Measurements from ENCODE around the gene LARP4B.

Gene LARP4B

DNA sequence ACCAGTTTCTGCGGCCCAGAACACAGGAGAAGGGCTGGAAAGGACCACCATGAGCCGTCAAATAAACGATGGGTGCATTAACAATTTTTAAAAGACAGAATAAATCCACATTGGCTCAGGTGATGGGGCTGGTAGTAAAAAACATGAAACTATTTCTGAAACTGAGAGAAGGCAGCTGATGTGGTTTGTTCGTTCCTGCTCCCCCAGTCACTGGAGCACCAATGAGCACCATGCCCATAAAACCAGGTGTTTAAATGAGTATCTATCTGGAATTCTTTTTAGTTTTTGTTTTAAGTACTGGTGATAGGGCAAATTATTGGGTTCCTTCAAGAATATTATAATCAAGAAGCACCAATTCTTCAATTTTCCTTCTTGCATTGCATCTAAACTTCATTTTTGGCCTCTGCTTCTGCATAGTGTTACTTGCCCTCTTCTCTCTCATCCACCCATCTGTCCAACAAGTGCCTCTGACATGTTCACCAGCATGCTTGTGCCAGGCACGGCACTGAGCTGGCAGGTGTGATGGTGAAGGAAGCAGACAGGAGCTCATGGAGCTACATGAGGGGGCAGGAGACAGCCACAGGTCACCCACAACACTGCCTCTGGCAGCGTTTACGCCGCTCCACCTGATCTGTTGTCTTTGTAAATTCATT lies 65.5 kb downstream of the LARP4B start:
- no peak for DNase-seq

DNA sequence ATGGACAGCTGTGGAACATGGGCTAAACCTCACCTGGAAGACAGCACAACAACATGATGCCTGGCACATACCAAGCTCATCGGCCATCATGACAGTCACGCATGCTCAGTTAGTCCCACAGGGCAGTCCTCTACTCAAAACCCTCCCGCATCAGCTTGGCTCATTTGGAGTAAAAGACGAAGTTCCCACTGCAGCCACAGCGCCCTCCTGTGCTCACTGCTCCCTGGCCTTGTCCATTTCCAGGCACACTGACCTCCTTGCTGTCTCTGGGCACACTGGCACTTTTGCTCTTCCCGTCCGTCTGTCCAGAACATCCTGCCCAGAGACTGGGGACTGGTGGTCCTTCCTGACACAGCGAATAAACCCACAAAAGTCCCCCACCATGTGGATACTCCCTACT lies 66.2 kb downstream of the LARP4B start:
- no peak for DNase-seq

DNA sequence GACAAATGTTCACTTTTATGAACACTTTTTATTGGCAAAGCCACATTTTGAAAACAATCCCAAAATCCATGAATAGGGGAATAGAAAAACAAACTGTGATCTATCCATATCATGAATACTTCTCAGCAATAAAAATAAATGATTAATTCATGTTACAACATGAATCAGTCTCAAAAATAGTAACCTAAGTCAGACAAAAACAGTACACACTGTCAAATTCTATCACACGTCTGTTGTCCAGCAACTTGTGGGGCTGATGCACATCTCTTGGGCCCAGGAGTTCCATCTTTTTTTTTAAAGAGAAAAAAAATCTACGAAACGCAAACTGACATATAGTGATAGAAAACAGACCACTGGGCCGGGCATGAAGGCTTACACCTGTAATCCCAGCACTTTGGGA lies 71.0 kb downstream of the LARP4B start:
- no peak for DNase-seq

DNA sequence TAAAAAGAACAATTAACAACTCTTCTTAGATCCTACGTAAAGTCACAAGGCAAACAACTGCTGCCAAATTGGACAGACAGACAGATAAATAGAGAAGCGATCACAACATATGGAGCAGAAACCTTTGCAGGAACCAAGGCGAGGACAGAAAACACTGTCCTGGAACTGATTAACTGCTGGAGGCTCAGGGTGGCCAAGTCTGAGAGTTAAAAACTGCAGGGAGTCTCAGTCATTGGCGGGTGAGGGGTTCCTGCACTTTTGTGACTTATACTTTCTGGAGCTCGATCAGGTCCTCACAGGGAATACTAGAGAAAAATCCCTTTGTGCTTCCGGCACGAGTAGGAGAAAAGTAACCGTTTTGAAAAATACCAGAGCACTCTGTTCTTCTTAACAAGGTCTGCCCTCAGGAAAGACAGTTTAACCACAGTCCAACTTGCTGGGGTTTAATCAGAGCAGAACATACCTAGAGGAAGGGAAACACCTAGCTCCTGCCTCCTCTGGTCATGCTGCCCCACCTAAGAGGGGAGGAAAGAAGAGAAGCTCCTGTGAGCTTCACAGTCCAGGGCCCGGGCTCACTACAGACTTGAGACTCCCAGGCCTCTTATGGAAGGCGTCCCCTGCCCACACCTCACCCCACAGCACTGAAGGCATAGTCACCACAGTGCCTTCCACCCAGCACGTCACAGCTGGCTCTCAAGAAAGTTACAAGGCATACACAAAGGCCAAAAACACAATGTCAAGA lies 74.9 kb downstream of the LARP4B start:
- no peak for DNase-seq

- DNase-seq = no peak
Observed at GRCh38 chr10:855671-856070, 75.8 kb downstream of the LARP4B start.

DNA sequence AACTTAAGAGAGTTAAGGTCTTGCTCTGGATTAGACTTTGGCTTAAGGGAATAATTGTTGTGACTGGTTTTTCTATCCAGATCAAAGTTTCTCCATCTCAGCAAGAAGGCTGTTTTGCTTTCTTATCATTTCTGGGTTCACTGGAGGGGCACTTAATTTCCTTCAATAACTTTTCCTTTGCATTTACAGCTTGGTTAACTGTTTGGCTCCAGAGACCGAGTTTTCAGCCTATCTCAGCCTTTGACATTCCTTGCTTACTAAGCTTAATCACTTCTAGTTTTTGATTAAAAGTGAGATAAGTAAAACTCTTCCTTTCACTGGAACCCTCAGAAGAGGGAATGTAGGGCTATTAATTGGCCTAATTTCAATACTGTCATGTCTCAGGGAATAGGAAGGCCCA lies 76.4 kb downstream of the LARP4B start:
- no peak for DNase-seq

GRCh38 chr10:853017-853416 lies 78.5 kb downstream of the LARP4B start:
- DNase-seq = no peak

GRCh38 chr10:852386-852785 lies 79.1 kb downstream of the LARP4B start:
- no peak for DNase-seq

- DNase-seq = no peak
Observed at GRCh38 chr10:851901-852300, 79.6 kb downstream of the LARP4B start.

DNA sequence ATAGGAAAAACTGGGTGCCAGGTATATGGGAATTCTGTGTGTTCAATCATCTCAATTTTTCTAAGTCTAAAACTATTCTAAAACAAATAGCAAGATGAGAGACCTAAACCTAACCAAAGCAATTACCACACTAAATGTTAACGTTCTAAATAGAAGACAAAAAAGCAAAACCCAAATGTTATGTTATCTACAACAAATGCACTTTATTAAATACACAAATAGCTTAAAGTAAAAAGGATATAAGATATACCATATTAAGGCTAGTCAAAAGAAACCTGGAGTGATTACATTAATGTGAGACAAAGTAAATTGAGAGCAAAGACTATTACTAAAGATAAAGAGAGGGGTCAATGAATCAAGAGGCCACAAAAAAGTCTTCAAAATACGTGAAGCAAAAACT lies 81.4 kb downstream of the LARP4B start:
- no peak for DNase-seq

DNA sequence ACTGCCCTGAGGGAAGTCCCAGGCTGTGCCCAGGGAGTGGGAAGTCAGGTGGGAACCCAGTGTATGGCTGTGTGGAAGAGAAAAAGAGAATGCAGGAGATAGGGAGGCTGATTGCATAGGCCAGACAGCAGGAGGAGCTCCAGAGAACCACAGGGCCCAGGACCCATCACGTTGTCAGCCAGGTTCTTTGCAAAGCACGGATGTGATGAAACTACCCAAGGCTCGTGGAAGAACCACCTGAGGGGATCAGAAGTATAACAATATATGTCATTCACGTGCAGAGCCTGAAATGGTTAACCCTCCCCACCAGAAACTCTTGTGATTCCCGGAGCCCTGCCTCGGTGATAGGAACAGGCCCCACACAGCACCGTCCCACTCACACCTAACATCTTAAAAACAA lies 83.6 kb downstream of the LARP4B start:
- DNase-seq = no peak

- DNase-seq = no peak
Observed at GRCh38 chr10:846126-846685, 85.3 kb downstream of the LARP4B start.

GRCh38 chr10:845526-845925 lies 86.0 kb downstream of the LARP4B start:
- DNase-seq = no peak

DNA sequence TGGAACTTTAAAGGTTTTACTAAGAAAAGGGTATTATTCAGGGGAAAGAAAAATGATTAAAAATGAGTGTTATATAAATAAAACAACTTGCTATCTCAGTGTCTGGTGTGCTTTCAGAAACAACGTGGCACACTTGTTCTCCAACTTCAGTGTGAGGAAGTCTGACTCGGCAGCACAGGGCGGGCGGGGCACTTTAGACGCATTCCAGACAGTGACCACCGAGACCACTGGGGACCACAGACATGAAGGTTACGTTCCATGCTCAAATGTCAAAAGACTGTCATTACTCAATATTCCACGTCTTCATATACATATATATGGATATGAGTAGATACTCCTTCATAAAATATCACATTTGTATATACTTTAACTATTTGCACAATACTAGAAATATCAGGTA lies 87.0 kb downstream of the LARP4B start:
- DNase-seq = no peak

DNA sequence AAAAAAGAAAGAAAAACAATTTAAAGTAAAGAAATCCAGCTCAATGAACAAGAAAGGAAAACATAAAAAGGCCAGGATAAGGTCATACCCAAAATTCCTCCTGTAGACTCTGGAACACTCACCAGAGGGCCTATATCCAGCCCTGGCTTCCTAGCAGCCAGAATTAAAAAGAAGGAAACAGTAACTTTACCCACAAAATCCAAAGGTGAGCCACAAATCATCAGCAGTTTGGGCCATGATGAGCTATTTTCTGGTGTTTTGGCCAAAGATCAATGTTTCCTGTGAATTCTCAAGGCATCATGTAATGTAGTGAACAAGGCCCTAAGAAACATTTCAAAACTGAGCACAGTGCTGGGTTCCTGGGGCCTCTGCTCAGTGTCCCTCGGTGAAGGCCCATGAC lies 87.8 kb downstream of the LARP4B start:
- DNase-seq = no peak

- no peak for DNase-seq
Observed at GRCh38 chr10:842795-843194, 88.7 kb downstream of the LARP4B start.

DNA sequence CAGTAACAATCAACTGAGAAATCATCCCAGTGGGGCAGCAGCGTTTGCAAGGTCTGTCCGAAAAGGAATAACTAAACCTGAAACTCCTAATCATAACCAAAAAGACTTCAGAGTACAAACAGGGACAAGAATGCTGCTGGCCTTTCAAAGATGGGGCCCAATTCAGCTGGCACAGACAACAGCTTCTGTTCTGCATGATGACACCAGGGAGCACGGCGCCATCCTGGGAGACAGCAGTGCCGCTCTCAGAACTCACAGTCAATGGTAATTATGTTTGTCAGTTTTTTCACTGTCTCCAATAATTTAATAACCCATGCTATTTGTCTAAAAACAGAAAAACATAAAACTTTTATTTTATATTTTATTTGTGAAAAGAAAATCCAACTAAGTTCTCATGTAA lies 90.0 kb downstream of the LARP4B start:
- DNase-seq = no peak

GRCh38 chr10:839550-840205 lies 91.8 kb downstream of the LARP4B start:
- no peak for DNase-seq

- no peak for DNase-seq
Observed at GRCh38 chr10:836782-837181, 94.7 kb downstream of the LARP4B start.

- no peak for DNase-seq
Observed at GRCh38 chr10:834493-834892, 97.0 kb downstream of the LARP4B start.

DNA sequence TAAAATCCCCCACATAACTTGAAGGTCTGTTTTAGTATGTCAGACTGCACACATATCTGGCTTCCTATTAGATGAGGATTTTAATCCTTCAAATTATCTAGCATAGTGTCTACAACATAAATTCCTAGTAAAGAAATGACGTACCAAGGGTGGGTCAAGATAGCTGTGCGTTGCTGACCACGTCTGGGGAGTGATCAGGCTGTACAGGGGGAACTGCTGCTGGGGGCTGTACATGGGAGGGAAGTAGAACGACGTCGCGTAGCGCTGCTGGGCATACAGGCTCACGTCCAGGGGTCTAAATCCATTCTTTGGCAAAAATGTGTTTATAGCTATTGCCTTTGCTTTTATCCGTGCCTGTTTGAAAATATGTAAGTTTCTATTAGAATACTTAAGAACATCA lies 102.3 kb downstream of the LARP4B start:
- DNase-seq = no peak

- DNase-seq = no peak
Observed at GRCh38 chr10:828191-828590, 103.3 kb downstream of the LARP4B start.

DNA sequence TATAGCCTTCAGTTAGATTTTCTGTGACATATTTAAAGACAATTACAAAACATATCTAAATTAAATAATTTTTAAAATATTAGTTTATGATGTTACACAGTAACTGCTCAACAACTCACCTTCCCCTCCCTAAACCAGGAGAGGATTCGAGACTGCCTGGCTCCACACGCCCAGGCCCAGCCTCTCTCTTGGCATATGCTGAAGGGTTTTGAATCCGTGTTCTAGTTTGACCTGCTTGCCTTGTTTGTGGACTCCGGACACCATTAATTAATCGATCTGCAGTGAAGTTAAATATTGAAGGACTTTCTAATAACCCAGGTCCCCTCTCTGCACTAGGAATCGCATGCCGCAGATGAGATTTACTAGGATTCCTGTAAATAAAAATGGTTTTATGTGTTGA lies 106.6 kb downstream of the LARP4B start:
- no peak for DNase-seq

- no peak for DNase-seq
Observed at GRCh38 chr10:824497-824896, 107.0 kb downstream of the LARP4B start.

Data from activated CD4-positive, CD25-positive, alpha-beta regulatory T cell (primary cell).